Stomach (tissue), 4 donors: ENCODE data around the gene ZEB1.

Experiments
- POLR2AphosphoS5 ChIP-seq, 3 donors: sonication (generic); formaldehyde crosslinking; IDR thresholded peaks; one replicate each; pipeline ENCODE4 v1.6.1; 2016; ENCODE audit warnings: antibody characterized with exemption in 3 of 3
- TF ChIP-seq, protein P1 (sequence below), 7 experiments: fragments of 450-650 bp in 4 of 7; fragments of 200-600 bp in 3 of 7; sonication (generic) in 3 of 7; IDR thresholded peaks; one replicate each; pipeline ENCODE4 v1.5.1; 2016 to 2019; ENCODE audit warnings: antibody characterized with exemption in 7 of 7, control low read depth in 2 of 7, mild to moderate bottlenecking in 1 of 7

DNA sequence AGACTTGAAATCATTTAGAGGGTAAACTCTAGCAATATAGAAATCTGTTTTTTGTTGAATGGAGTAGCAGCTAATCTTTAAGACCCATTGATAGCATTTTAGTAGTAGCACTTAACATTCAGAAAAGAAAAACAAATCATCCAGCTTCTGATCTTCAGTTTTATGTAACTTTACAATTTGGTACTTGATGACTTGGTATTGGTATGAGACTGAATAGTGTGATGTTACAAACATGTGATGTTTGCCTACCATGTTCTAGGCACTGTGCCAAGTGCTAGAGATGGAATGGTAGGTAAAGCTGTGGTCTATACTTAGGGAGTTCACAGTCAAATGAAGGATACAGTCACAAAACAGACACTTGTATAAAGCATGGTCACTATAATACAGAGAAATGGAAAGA lies 21.3 kb downstream of the ZEB1 start:
- TF ChIP-seq, protein P1, sequence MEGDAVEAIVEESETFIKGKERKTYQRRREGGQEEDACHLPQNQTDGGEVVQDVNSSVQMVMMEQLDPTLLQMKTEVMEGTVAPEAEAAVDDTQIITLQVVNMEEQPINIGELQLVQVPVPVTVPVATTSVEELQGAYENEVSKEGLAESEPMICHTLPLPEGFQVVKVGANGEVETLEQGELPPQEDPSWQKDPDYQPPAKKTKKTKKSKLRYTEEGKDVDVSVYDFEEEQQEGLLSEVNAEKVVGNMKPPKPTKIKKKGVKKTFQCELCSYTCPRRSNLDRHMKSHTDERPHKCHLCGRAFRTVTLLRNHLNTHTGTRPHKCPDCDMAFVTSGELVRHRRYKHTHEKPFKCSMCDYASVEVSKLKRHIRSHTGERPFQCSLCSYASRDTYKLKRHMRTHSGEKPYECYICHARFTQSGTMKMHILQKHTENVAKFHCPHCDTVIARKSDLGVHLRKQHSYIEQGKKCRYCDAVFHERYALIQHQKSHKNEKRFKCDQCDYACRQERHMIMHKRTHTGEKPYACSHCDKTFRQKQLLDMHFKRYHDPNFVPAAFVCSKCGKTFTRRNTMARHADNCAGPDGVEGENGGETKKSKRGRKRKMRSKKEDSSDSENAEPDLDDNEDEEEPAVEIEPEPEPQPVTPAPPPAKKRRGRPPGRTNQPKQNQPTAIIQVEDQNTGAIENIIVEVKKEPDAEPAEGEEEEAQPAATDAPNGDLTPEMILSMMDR (IDR thresholded peaks at IDR 0.05), result no peak
- no peak for TF ChIP-seq POLR2AphosphoS5 (IDR thresholded peaks at IDR 0.05)
